Uterus (tissue), 4 donors: Measurements from ENCODE around the gene SEC24D. TPM values are rescaled to one million over a fixed set of nuclear protein-coding genes. Genes with fewer than 3 reads are reported as not detected.

Experiments
- DNase-seq, 2 donors: peaks; one replicate each; pipeline ENCODE4 v3.0.0-alpha.2; 2019 to 2020
- H3K27ac ChIP-seq, 2 donors: fragments of 200-600 bp; sonication (generic); 1 replicate in 1 of 2; 2 replicates in 1 of 2; pipeline ENCODE4 v1.5.1; 2016 to 2018
- H3K27me3 ChIP-seq, 2 donors: fragments of 200-600 bp; sonication (generic); one replicate each; pipeline ENCODE4 v1.5.1; 2018 to 2019; ENCODE audit warnings: control low read depth in 1 of 2
- H3K36me3 ChIP-seq, 2 donors: fragments of 200-600 bp; sonication (generic); one replicate each; pipeline ENCODE4 v1.5.1; 2019; ENCODE audit warnings: control low read depth in 1 of 2
- H3K4me1 ChIP-seq, 2 donors: fragments of 200-600 bp; sonication (generic); one replicate each; pipeline ENCODE4 v1.5.1; 2018 to 2019; ENCODE audit warnings: control low read depth in 1 of 2
- H3K4me3 ChIP-seq, 2 donors: fragments of 200-600 bp; sonication (generic); 1 replicate in 1 of 2; 2 replicates in 1 of 2; pipeline ENCODE4 v1.5.1; 2018 to 2019; ENCODE audit warnings: mild to moderate bottlenecking in 1 of 2
- H3K9me3 ChIP-seq, 2 donors: fragments of 200-600 bp; sonication (generic); one replicate each; pipeline ENCODE4 v1.5.1; 2019; ENCODE audit warnings: control low read depth in 1 of 2
- CTCF ChIP-seq, 4 experiments: fragments of 200-600 bp in 2 of 4; fragments of 450-650 bp in 2 of 4; sonication (generic) in 2 of 4; IDR thresholded peaks; one replicate each; pipeline ENCODE4 v1.5.1; 2016 to 2019; ENCODE audit warnings: antibody characterized with exemption in 4 of 4, mild to moderate bottlenecking in 2 of 4, moderate library complexity in 1 of 4
- POLR2A ChIP-seq, 2 donors: fragments of 450-650 bp; IDR thresholded peaks; one replicate each; pipeline ENCODE4 v1.6.1; 2016; ENCODE audit warnings: antibody characterized with exemption in 2 of 2, mild to moderate bottlenecking in 1 of 2, moderate library complexity in 1 of 2
- intact Hi-C: fragments of 100-400 bp; cut with DNase I; formaldehyde crosslinking; loops from one replicate; pipeline ENCODE4 v1.15.1; 2023; ENCODE audit warnings: low total_unique reads
- total RNA-seq, 4 donors: library from RNA; depleted of rRNA in 3 of 4; stranded (reverse); fragments of >200 nt in 3 of 4; gene quantifications; one replicate each; pipeline versions ENCODE4 v1.1.0 to v1.2.4, GENCODE V29; 2014 to 2023
- donor health status: DM: yes; HTN: yes; CAD: no.

SEC24D gene
- total RNA-seq, 4 donors from 2014 or later = 26.1 to 107 (median 61.0) TPM

- H3K27ac ChIP-seq = peak overlapping the region; percentile 42 to 59
Measured at GRCh38 chr4:118850488-118851173, 14.7 kb upstream of the SEC24D start.

GRCh38 chr4:118849867-118850487 is 14.1 kb upstream of the SEC24D start:
- Histone ChIP-seq H3K27ac (peak overlapping the region; percentile 42 to 59), H3K9me3 (no peaks in the 10 kb centered on the region), H3K36me3 (no peaks in the 10 kb centered on the region), H3K4me1 (no peaks in the 10 kb centered on the region), H3K4me3 (peak overlapping the region; percentile 31 to 42), H3K27me3 (no peaks in the 10 kb centered on the region)
- TF ChIP-seq POLR2A (IDR thresholded peaks at IDR 0.05) = no peak
- TF ChIP-seq CTCF (IDR thresholded peaks at IDR 0.05) = no peak
- DNase-seq = no peak
- intact Hi-C loops = no loop called here

More at GRCh38 chr4:118850488-118851173, 14.7 kb upstream of the SEC24D start:
- TF ChIP-seq CTCF (IDR thresholded peaks at IDR 0.05) (no peak), POLR2A (IDR thresholded peaks at IDR 0.05) (no peak)
- Histone ChIP-seq H3K36me3 (no peaks in the 10 kb centered on the region), H3K4me3 (peak overlapping the region; percentile 31 to 42), H3K4me1 (no peaks in the 10 kb centered on the region), H3K27me3 (no peaks in the 10 kb centered on the region), H3K9me3 (no peaks in the 10 kb centered on the region)
- DNase-seq = no peak
- intact Hi-C loops = no loop called here

- no peaks in the 10 kb centered on the region for H3K36me3 ChIP-seq
- H3K27me3 ChIP-seq = no peaks in the 10 kb centered on the region
- no peak overlapping the region for H3K27ac ChIP-seq
- H3K4me3 ChIP-seq = no peak overlapping the region
- DNase-seq = no peak
- H3K4me1 ChIP-seq = no peaks in the 10 kb centered on the region
- TF ChIP-seq CTCF (IDR thresholded peaks at IDR 0.05) = no peak
- no peak for TF ChIP-seq POLR2A (IDR thresholded peaks at IDR 0.05)
- intact Hi-C loops = no loop called here
- H3K9me3 ChIP-seq = no peaks in the 10 kb centered on the region
Measured at GRCh38 chr4:118848901-118849300, 13.0 kb upstream of the SEC24D start.

GRCh38 chr4:118848242-118848641 is 12.3 kb upstream of the SEC24D start:
- Histone ChIP-seq H3K27me3 (no peaks in the 10 kb centered on the region), H3K27ac (no peak overlapping the region), H3K9me3 (no peaks in the 10 kb centered on the region), H3K36me3 (no peaks in the 10 kb centered on the region), H3K4me3 (no peak overlapping the region), H3K4me1 (no peaks in the 10 kb centered on the region)
- TF ChIP-seq POLR2A (IDR thresholded peaks at IDR 0.05) (no peak), CTCF (IDR thresholded peaks at IDR 0.05) (no peak)
- intact Hi-C loops = no loop called here
- DNase-seq = no peak

GRCh38 chr4:118846979-118847378 is 11.1 kb upstream of the SEC24D start:
- H3K27ac ChIP-seq = no peak overlapping the region
- H3K9me3 ChIP-seq = no peaks in the 10 kb centered on the region
- no peaks in the 10 kb centered on the region for H3K36me3 ChIP-seq
- intact Hi-C loops = no loop called here
- no peak overlapping the region for H3K4me3 ChIP-seq
- H3K27me3 ChIP-seq = no peaks in the 10 kb centered on the region
- DNase-seq = no peak
- no peaks in the 10 kb centered on the region for H3K4me1 ChIP-seq
- no peak for TF ChIP-seq CTCF (IDR thresholded peaks at IDR 0.05)
- no peak for TF ChIP-seq POLR2A (IDR thresholded peaks at IDR 0.05)
